Activated T-cell treated with anti-CD3 and anti-CD28 coated beads, Interleukin-2, amount 50 U/mL, for 48 hours (primary cell): ENCODE results near the gene ADAD2.
A peak's percentile ranks its signal among the peaks of the same experiment; 100 is the strongest.

Source experiments
- DNase-seq, 2 experiments: peaks; one replicate each; pipeline ENCODE4 v3.0.0-alpha.2; 2020

Gene ADAD2

GRCh38 chr16:84177741-84178073 lies 13.2 kb upstream of the ADAD2 start:
- DNase-seq = no peak

- no peak for DNase-seq
These were observed 12.7 kb upstream of the ADAD2 start for GRCh38 chr16:84178146-84178765.

GRCh38 chr16:84178892-84179611 lies 11.9 kb upstream of the ADAD2 start:
- no peak for DNase-seq

DNA sequence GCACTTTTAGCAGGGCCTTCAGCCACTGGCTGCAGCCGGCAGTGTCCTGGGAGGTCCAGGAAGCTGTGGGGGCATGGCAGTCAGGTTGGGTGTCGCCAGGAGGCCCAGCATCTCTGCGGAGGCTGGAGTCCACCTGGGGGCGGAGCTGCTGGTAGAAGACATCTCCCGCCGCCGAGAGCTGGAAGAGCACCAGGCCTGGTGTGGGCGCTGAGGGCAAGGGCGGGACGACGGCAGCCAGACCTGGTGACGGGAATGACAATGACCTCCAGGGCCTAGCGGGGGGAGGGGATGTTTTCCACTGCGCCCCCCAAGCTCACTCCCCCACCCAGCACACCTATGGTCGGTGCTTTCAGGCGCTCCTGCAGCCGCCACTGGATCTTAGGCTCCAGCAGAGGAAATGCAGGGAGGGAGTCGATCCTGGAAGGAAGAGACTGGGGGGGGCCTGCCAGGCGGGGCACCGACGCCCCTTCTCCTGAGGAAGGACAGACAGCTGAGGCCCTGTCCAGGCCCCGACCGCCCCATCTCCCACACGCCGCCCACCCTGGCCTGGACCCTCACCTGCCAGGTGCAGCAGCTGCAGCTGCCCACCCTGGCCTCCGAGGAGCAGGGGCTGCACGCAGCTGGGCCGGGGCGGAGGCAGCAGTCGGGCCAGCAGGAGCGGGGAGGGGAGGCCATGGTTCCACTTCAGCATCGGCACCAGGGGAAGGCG lies 11.2 kb upstream of the ADAD2 start:
- DNase-seq = no peak

DNA sequence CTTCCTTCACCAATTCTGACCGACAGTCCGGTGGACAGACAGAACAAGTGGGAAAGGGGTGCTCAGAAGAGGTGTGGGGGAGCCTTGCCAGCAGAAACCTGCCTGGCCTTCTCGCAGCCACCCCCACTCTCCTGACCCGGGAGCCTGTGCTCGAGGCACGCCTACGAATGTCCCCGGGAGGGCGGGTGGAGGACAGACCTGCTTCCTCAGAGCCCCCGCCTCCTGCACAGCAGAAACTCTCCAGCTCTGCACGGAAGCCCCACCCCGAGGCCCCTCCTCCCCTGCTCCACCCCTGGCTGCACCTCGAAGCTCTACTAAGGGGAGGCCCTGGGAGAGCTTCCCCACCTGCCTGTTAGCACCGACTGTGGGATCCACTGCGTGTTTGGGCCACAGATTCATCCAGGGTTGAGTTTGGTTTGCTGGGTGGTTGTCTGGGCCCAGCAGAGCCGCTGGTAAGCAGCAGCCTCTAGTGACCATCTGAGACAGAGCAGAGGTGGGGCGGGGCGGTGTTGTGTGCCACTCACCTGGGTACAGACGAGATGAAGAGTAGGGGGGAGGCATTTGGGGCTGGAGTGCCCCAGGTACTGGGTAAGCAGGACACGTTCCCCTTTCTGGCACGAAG lies 10.3 kb upstream of the ADAD2 start:
- no peak for DNase-seq

- DNase-seq = no peak
These were observed 9.6 kb upstream of the ADAD2 start for GRCh38 chr16:84181144-84181915.

DNA sequence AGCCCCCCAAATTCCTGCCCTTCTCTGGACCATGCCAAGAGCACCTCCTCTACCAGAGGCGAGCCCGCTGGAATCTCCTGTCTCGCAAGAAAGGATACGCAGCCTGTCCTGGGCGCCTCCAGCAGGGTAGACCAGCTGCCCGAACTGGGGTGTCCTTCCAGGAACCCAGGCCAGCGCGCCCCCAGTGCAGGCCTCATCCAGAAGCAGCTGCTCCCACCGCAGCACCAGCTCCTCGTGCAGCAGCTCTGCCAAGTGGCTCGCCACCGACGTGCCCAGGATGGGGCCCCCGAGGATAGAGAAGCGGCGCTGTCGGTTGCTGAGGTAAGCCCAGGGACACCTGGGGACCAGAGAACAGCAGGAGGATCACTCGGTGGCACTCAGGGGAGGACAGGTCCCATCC lies 8.9 kb upstream of the ADAD2 start:
- DNase-seq = no peak

- no peak for DNase-seq
These were observed 8.0 kb upstream of the ADAD2 start for GRCh38 chr16:84182680-84183571.

GRCh38 chr16:84183572-84183875 lies 7.4 kb upstream of the ADAD2 start:
- no peak for DNase-seq

DNA sequence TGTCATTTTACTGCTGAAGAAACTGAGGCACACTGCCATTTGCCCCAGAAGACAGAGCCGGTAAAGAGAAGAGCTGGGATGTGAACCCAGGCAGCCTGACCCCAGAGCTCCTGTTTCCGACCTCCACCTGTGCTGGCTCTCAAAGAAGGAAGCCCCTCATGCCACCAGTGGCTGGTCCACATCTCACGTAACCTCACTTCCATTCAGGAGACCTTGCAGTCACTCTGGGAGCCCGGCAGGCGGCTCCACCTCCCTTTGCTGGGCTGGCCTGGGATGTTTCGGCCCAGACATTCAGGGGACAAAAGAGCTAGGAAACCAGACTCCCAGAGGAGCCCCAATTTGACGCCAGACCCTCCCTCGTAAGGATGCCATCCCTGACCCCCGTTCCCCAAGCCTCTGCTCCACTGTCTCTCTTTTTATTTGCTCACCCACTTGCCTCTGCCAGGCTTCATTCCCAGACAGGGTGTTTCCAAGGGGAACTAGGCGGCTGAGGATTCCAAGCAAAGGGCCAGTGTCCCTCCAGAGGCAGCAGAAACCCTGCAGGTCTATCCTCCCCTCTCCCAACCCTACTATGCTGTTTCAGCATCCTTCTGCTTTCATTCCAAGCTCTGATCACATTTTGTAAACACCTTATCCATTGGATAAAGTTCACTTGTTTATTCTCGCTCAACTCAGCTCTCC lies 6.9 kb upstream of the ADAD2 start:
- no peak for DNase-seq

- no peak for DNase-seq
These were observed 6.2 kb upstream of the ADAD2 start for GRCh38 chr16:84184775-84185174.

- DNase-seq = peak; percentile 96
These were observed 4.1 kb upstream of the ADAD2 start, which contains the start of gene TAF1C for GRCh38 chr16:84186685-84187437. TAF1C (minus strand) TSS chr16:84187057; CDS start chr16:84184988, 2,069 bp downstream.

GRCh38 chr16:84191466-84191865 lies 509 bp downstream of the ADAD2 start:
- DNase-seq = no peak

GRCh38 chr16:84193480-84193879 lies 2.5 kb downstream of the ADAD2 start:
- DNase-seq = no peak

DNA sequence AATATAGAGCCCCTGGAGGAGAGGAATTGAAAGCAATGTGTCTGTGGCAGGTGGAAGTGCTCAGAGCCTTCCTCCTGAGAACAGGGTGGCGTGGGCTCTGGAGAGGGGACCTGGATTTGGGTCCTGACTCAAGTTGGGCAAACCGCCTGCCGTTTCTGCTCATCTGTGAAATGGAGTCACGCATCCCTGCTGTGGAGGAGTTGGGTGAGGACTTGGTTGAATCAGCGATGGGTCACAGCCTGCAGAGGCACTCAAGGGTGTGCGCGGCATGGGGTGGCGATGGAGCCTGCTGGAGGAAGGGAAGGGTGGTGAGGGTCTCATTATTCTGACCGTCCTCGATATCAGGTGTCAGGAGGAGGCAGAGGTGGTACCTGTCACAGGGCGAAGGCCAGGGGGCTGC lies 3.1 kb downstream of the ADAD2 start:
- DNase-seq = peak in 1 of 2 experiments; percentile 37

- peak; percentile 37 to 54 for DNase-seq
These were observed 3.7 kb downstream of the ADAD2 start for GRCh38 chr16:84194470-84195200.

- DNase-seq = no peak
These were observed 4.5 kb downstream of the ADAD2 start for GRCh38 chr16:84195201-84196093.

- DNase-seq = no peak
These were observed 5.1 kb downstream of the ADAD2 start for GRCh38 chr16:84196101-84196500.
